ENCODE measurements around the gene CHRNA3.

- TF ChIP-seq CTCF (IDR thresholded peaks at IDR 0.05): no peak
- TF ChIP-seq POLR2A (IDR thresholded peaks at IDR 0.05): no peak
These were observed 45.2 kb upstream of the CHRNA3 start for GRCh38 chr15:78666010-78666409.
